Gastrocnemius medialis (tissue), 4 donors: ENCODE data around the gene CLEC17A. TPM values are rescaled to one million over a fixed set of nuclear protein-coding genes. Genes with fewer than 3 reads are reported as not detected.
"Not testable (repeated sequence)": the region's sequence is repeated elsewhere in the genome, so short reads cannot be mapped to it uniquely, and the experiment has no call there.

Experiments used
- ATAC-seq, 2 donors: fragments of 150-250 bp; one replicate each; pipeline ENCODE4 v1.9.1; 2016
- DNase-seq, 2 donors: peaks; one replicate each; pipeline ENCODE4 v3.0.0-alpha.2; 2019
- H3K27ac ChIP-seq, 4 donors: fragments of 200-600 bp; sonication (generic); 1 replicate in 1 of 4; 2 replicates in 3 of 4; pipeline ENCODE4 v1.5.1; 2016 to 2018; ENCODE audit warnings: mild to moderate bottlenecking in 2 of 4, moderate library complexity in 1 of 4
- H3K27me3 ChIP-seq, 3 donors: fragments of 200-600 bp; sonication (generic) in 2 of 3; 1 replicate in 1 of 3; 2 replicates in 2 of 3; pipeline versions ENCODE4 v1.5.1 to v1.6.0; 2016 to 2019; ENCODE audit warnings: mild to moderate bottlenecking in 1 of 3, moderate library complexity in 1 of 3
- H3K36me3 ChIP-seq, 2 donors: fragments of 200-600 bp; sonication (generic) in 1 of 2; one replicate each; pipeline ENCODE4 v1.5.1; 2017 to 2018
- H3K4me1 ChIP-seq, 2 donors: fragments of 200-600 bp; sonication (generic) in 1 of 2; one replicate each; pipeline ENCODE4 v1.5.1; 2016 to 2017; ENCODE audit warnings: mild to moderate bottlenecking in 2 of 2
- H3K4me3 ChIP-seq, 4 donors: fragments of 200-600 bp; sonication (generic) in 3 of 4; 1 replicate in 1 of 4; 2 replicates in 3 of 4; pipeline ENCODE4 v1.5.1; 2016 to 2019; ENCODE audit warnings: mild to moderate bottlenecking in 2 of 4
- H3K9me3 ChIP-seq, 3 donors: fragments of 200-600 bp; sonication (generic) in 2 of 3; 1 replicate in 1 of 3; 2 replicates in 2 of 3; pipeline ENCODE4 v1.5.1; 2016 to 2019
- CTCF ChIP-seq, 5 experiments: fragments of 450-650 bp in 3 of 5; fragments of 200-600 bp in 2 of 5; sonication (generic) in 2 of 5; IDR thresholded peaks in 4 of 5; conservative IDR thresholded peaks in 1 of 5; 1 replicate in 4 of 5; 2 replicates in 1 of 5; pipeline ENCODE4 v1.5.1; 2016 to 2019; ENCODE audit warnings: antibody characterized with exemption in 5 of 5, mild to moderate bottlenecking in 3 of 5, moderate library complexity in 3 of 5
- POLR2A ChIP-seq, 2 donors: fragments of 450-650 bp; IDR thresholded peaks; one replicate each; pipeline ENCODE4 v1.6.1; 2017; ENCODE audit warnings: antibody characterized with exemption in 2 of 2, mild to moderate bottlenecking in 2 of 2, moderate library complexity in 2 of 2
- in situ Hi-C, 4 donors: fragments of 200-750 bp; cut with MboI; loops; one replicate each; pipeline versions ENCODE4 v1.15.0 to v1.8.0; 2017; ENCODE audit warnings: low sequenced_read_pairs in 4 of 4
- intact Hi-C: fragments of 100-400 bp; cut with DNase I; formaldehyde crosslinking; loops from one replicate; pipeline ENCODE4 v1.15.1; 2023; ENCODE audit warnings: low total_unique reads
- total RNA-seq, 4 donors: library from RNA; depleted of rRNA; stranded (reverse); fragments of >200 nt; gene quantifications; one replicate each; pipeline versions ENCODE4 v1.1.0 to v1.2.3, GENCODE V29; 2016

The CLEC17A gene
- total RNA-seq, 4 donors from 2014 or later = not detected

- H3K36me3 ChIP-seq = no peaks in the 10 kb centered on the region
- DNase-seq (no peak), ATAC-seq (no peak)
- no peaks in the 10 kb centered on the region for H3K27me3 ChIP-seq
- no peak overlapping the region for H3K4me3 ChIP-seq
- no peak for TF ChIP-seq POLR2A (IDR thresholded peaks at IDR 0.05)
- no peak for TF ChIP-seq CTCF (IDR thresholded peaks at IDR 0.05 in 4 of 5, conservative IDR thresholded peaks at IDR 0.05 in 1 of 5)
- in situ Hi-C loops = no loop called here
- intact Hi-C loops = no loop called here
- no peak overlapping the region for H3K27ac ChIP-seq
- no peaks in the 10 kb centered on the region for H3K4me1 ChIP-seq
- no peaks in the 10 kb centered on the region for H3K9me3 ChIP-seq
These were observed 29.8 kb downstream of the CLEC17A start for GRCh38 chr19:14612657-14613056.

- H3K27ac ChIP-seq, H3K9me3 ChIP-seq, in situ Hi-C loops, ATAC-seq, DNase-seq, intact Hi-C loops, H3K27me3 ChIP-seq, H3K36me3 ChIP-seq, H3K4me1 ChIP-seq, H3K4me3 ChIP-seq: not testable (repeated sequence)
These were observed 30.7 kb downstream of the CLEC17A start for GRCh38 chr19:14613399-14614098.

- no peak for ATAC-seq
- Histone ChIP-seq H3K4me3 (no peak overlapping the region), H3K4me1 (no peaks in the 10 kb centered on the region), H3K27me3 (no peaks in the 10 kb centered on the region), H3K36me3 (no peaks in the 10 kb centered on the region), H3K27ac (no peak overlapping the region), H3K9me3 (no peaks in the 10 kb centered on the region)
- in situ Hi-C loops = no loop called here
- no peak for DNase-seq
- TF ChIP-seq CTCF (IDR thresholded peaks at IDR 0.05 in 4 of 5, conservative IDR thresholded peaks at IDR 0.05 in 1 of 5) (no peak), POLR2A (IDR thresholded peaks at IDR 0.05) (no peak)
- intact Hi-C loops = no loop called here
These were observed 31.2 kb downstream of the CLEC17A start for GRCh38 chr19:14614099-14614412.

DNA sequence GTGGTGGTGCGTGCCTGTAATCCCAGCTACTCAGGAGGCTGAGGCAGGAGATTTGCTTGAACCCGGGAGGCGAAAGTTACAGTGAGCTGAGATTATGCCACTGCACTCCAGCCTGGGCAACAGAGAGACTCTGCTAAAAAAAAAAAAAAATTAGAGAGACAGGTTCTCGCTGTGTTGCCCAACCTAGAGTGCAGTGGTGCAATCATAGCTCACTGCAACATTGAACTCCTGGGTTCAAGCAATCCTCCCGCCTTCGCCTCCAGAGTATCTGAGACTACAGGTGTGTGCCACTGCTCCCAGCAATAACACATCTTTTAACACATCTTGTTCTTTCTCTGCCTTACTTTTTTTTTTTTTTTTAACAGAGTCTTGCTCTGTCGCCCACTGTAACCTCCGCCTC is 32.7 kb downstream of the CLEC17A start:
- Histone ChIP-seq H3K27me3 (no peaks in the 10 kb centered on the region), H3K27ac (no peak overlapping the region), H3K4me3 (no peak overlapping the region), H3K36me3 (no peaks in the 10 kb centered on the region), H3K9me3 (no peaks in the 10 kb centered on the region), H3K4me1 (no peaks in the 10 kb centered on the region)
- TF ChIP-seq CTCF (IDR thresholded peaks at IDR 0.05 in 4 of 5, conservative IDR thresholded peaks at IDR 0.05 in 1 of 5) (no peak), POLR2A (IDR thresholded peaks at IDR 0.05) (no peak)
- DNase-seq (no peak), ATAC-seq (no peak)
- intact Hi-C loops (no loop called here), in situ Hi-C loops (no loop called here)

- intact Hi-C loops = no loop called here
- Histone ChIP-seq H3K4me1 (no peaks in the 10 kb centered on the region), H3K9me3 (no peaks in the 10 kb centered on the region), H3K36me3 (no peaks in the 10 kb centered on the region), H3K27ac (no peak overlapping the region), H3K27me3 (no peaks in the 10 kb centered on the region), H3K4me3 (no peak overlapping the region)
- in situ Hi-C loops = no loop called here
- DNase-seq = no peak
- TF ChIP-seq POLR2A (IDR thresholded peaks at IDR 0.05) (no peak), CTCF (IDR thresholded peaks at IDR 0.05 in 4 of 5, conservative IDR thresholded peaks at IDR 0.05 in 1 of 5) (no peak)
- ATAC-seq = no peak
These were observed 33.5 kb downstream of the CLEC17A start for GRCh38 chr19:14616407-14616806.
